B cell (primary cell): ENCODE measurements around the gene THSD4. TPM values are rescaled to one million over a fixed set of nuclear protein-coding genes. Genes with fewer than 3 reads are reported as not detected.

Experiments
- ATAC-seq: fragments of 200-7000 bp; cut with Tn5 transposase; one replicate; pipeline ENCODE4 v1.10.0; 2021; ENCODE audit warnings: low read depth, mild to moderate bottlenecking, moderate number of reproducible peaks, moderate library complexity
- CTCF ChIA-PET: fragments of 350-600 bp; sonication (Branson Sonifier 250); formaldehyde crosslinking; loops from one replicate; lab custom pipeline; 2021; ENCODE audit warnings: antibody characterized with exemption, inconsistent platforms; lab: Charles Lee
- POLR2A ChIA-PET: fragments of 350-600 bp; sonication (Branson Sonifier 250); formaldehyde crosslinking; loops from one replicate; lab custom pipeline; 2021; ENCODE audit warnings: antibody characterized with exemption; lab: Charles Lee
- DNase-seq: peaks from one replicate; pipeline ENCODE4 v3.0.0; 2013
- H2AFZ ChIP-seq: 2 replicates; pipeline ENCODE4 v1.6.1; 2012; ENCODE audit warnings: mild to moderate bottlenecking, low read depth, low read length; ENCODE audit not compliant: insufficient read depth, poor library complexity, severe bottlenecking
- H3K27ac ChIP-seq, 2 donors: 1 replicate in 1 of 2; 2 replicates in 1 of 2; pipeline ENCODE4 v1.5.1; 2012 to 2013; ENCODE audit warnings: low read length in 2 of 2, mild to moderate bottlenecking in 2 of 2, moderate library complexity in 1 of 2
- H3K27me3 ChIP-seq, 4 experiments: fragments of 200-600 bp in 1 of 4; sonication (generic) in 1 of 4; replicated peaks in 1 of 4; 1 replicate in 2 of 4; 2 replicates in 2 of 4; pipeline versions ENCODE4 v1.6.1 to v1.7.0; 2013 to 2016; ENCODE audit warnings: low read length in 3 of 4, mild to moderate bottlenecking in 2 of 4, mixed read lengths in 1 of 4, moderate library complexity in 1 of 4; ENCODE audit not compliant: insufficient read depth in 4 of 4, control insufficient read depth in 3 of 4; ENCODE audit errors: control extremely low read depth in 1 of 4
- H3K36me3 ChIP-seq, 2 experiments: replicated peaks in 1 of 2; 1 replicate in 1 of 2; 2 replicates in 1 of 2; pipeline versions ENCODE4 v1.6.1 to v1.7.1; 2013; ENCODE audit warnings: low read length in 1 of 2; ENCODE audit not compliant: insufficient read depth in 2 of 2, control insufficient read depth in 1 of 2; ENCODE audit errors: control extremely low read depth in 1 of 2, extremely low read depth in 1 of 2
- H3K4me1 ChIP-seq, 2 donors: fragments of 200-600 bp in 1 of 2; sonication (generic) in 1 of 2; 1 replicate in 1 of 2; 2 replicates in 1 of 2; pipeline versions ENCODE4 v1.5.1 to v1.6.1; 2013 to 2017; ENCODE audit warnings: low read length in 2 of 2; ENCODE audit not compliant: control insufficient read depth in 2 of 2, insufficient read depth in 2 of 2
- H3K4me2 ChIP-seq: replicated peaks from 2 replicates; pipeline ENCODE3; 2012; ENCODE audit warnings: mild to moderate bottlenecking, low read depth, low read length; ENCODE audit not compliant: poor library complexity, severe bottlenecking
- H3K4me3 ChIP-seq, 5 experiments: fragments of 200-600 bp in 1 of 5; sonication (generic) in 1 of 5; 1 replicate in 3 of 5; 2 replicates in 2 of 5; pipeline versions ENCODE4 v1.5.1 to v1.7.0; 2011 to 2016; ENCODE audit warnings: low read length in 4 of 5, mild to moderate bottlenecking in 4 of 5, low read depth in 2 of 5, control low read depth in 1 of 5, moderate library complexity in 1 of 5; ENCODE audit not compliant: insufficient read depth in 1 of 5; ENCODE audit errors: control extremely low read depth in 1 of 5, extremely low read depth in 1 of 5
- H3K79me2 ChIP-seq: fragments of 200-600 bp; sonication (generic); one replicate; pipeline ENCODE4 v1.6.0; 2016; ENCODE audit warnings: low read length; ENCODE audit not compliant: control insufficient read depth, insufficient read depth
- H3K9ac ChIP-seq: fragments of 200-600 bp; sonication (generic); 2 replicates; pipeline ENCODE4 v1.6.1; 2017; ENCODE audit warnings: mild to moderate bottlenecking, low read length, moderate library complexity
- H3K9me3 ChIP-seq, 3 donors: one replicate each; pipeline versions ENCODE4 v1.6.1 to v1.7.1; 2013; ENCODE audit warnings: low read length in 2 of 3; ENCODE audit not compliant: control insufficient read depth in 2 of 3, insufficient read depth in 1 of 3; ENCODE audit errors: control extremely low read depth in 1 of 3
- H4K20me1 ChIP-seq: 2 replicates; pipeline ENCODE4 v1.6.0; 2012; ENCODE audit warnings: mild to moderate bottlenecking, low read length; ENCODE audit not compliant: insufficient read depth, control insufficient read depth, poor library complexity, severe bottlenecking
- H3K27ac Mint-ChIP-seq: one replicate; pipeline ENCODE4 v1.8.0; 2021; ENCODE audit warnings: mixed read lengths
- H3K27me3 Mint-ChIP-seq: one replicate; pipeline ENCODE4 v1.8.0; 2021; ENCODE audit warnings: mixed read lengths
- H3K4me1 Mint-ChIP-seq: one replicate; pipeline ENCODE4 v1.8.0; 2021; ENCODE audit warnings: mixed read lengths
- H3K4me3 Mint-ChIP-seq: one replicate; pipeline ENCODE4 v1.8.0; 2021; ENCODE audit warnings: mixed read lengths
- H3K9me3 Mint-ChIP-seq: one replicate; pipeline ENCODE4 v1.8.0; 2022; ENCODE audit warnings: mixed read lengths; ENCODE audit not compliant: insufficient read depth
- CTCF ChIP-seq: fragments of 200-600 bp; IDR thresholded peaks from one replicate; pipeline ENCODE4 v1.8.0; 2022; ENCODE audit warnings: antibody characterized with exemption, mild to moderate bottlenecking
- EZH2 ChIP-seq: IDR thresholded peaks from 2 replicates; pipeline ENCODE4 v1.6.1; 2012; ENCODE audit warnings: borderline replicate concordance, low read depth, mild to moderate bottlenecking, moderate library complexity, low read length; ENCODE audit not compliant: insufficient read depth, poor library complexity, severe bottlenecking
- WGBS: methylation state at CpG from one replicate; pipeline ENCODE4 v1.1.5; 2013; ENCODE audit warnings: missing lambda C conversion rate; ENCODE audit not compliant: insufficient coverage; 5-methylcytosine and 5-hydroxymethylcytosine counted together
- intact Hi-C: fragments of 100-400 bp; cut with micrococcal nuclease; formaldehyde crosslinking; loops from one replicate; pipeline ENCODE4 v1.10.0; 2022
- polyA plus RNA-seq: library from polyadenylated mRNA; depleted of rRNA; stranded (reverse); fragments of >200 nt; gene quantifications from 2 replicates; pipeline ENCODE4 v1.2.3, GENCODE V29; 2012
- total RNA-seq, 2 donors: library from RNA; stranded (reverse); fragments of 120-200 nt in 1 of 2; gene quantifications; 1 replicate in 1 of 2; 2 replicates in 1 of 2; pipeline versions ENCODE4 v1.2.3 to v1.2.4, GENCODE V29; 2013 to 2022

THSD4 gene
- total and polyA plus RNA-seq, 2 donors (not counting 1 experiment from before 2014, with no cell fraction given), result not detected

GRCh38 chr15:71656425-71656824 lies 541.2 kb downstream of the THSD4 start:
- POLR2A ChIA-PET, result no interaction called here
- H3K4me1 Mint-ChIP-seq, result no peaks in the 10 kb centered on the region

GRCh38 chr15:71657141-71657540 lies 541.9 kb downstream of the THSD4 start:
- TF ChIP-seq EZH2, result no peak
- no peak for TF ChIP-seq CTCF
- DNase-seq (no peak), ATAC-seq (no peak)
- Histone ChIP-seq H4K20me1 (no peaks in the 10 kb centered on the region), H2AFZ (no peak overlapping the region), H3K9ac (no peak overlapping the region), H3K27me3 (peaks cover 0 to 3% (median 0%) of the 10 kb centered on the region in 4 experiments), H3K9me3 (no peaks in the 10 kb centered on the region), H3K4me1 (no peaks in the 10 kb centered on the region), H3K79me2 (no peaks in the 10 kb centered on the region), H3K4me3 (no peak overlapping the region), H3K4me2 (no peak overlapping the region), H3K27ac (no peak overlapping the region), H3K36me3 (no peaks in the 10 kb centered on the region)
- 83% methylated on average over 2 of the region's 2 CpGs for WGBS
- no peaks in the 10 kb centered on the region for H3K4me1 Mint-ChIP-seq
- no peak overlapping the region for H3K4me3 Mint-ChIP-seq
- ChIA-PET CTCF (no interaction called here), POLR2A (no interaction called here)
- H3K27me3 Mint-ChIP-seq, result peaks cover 10% of the 10 kb centered on the region
- intact Hi-C loops, result no loop called here
- no peaks in the 10 kb centered on the region for H3K9me3 Mint-ChIP-seq
- H3K27ac Mint-ChIP-seq, result no peak overlapping the region

More at GRCh38 chr15:71656425-71656824, 541.2 kb downstream of the THSD4 start:
- intact Hi-C loops, result no loop called here
- ATAC-seq, result no peak
- Histone ChIP-seq H3K4me2 (no peak overlapping the region), H3K4me1 (no peaks in the 10 kb centered on the region), H2AFZ (no peak overlapping the region), H3K79me2 (no peaks in the 10 kb centered on the region), H4K20me1 (no peaks in the 10 kb centered on the region), H3K36me3 (no peaks in the 10 kb centered on the region), H3K27me3 (peaks cover 0 to 3% (median 0%) of the 10 kb centered on the region in 4 experiments), H3K4me3 (no peak overlapping the region), H3K27ac (no peak overlapping the region), H3K9me3 (no peaks in the 10 kb centered on the region), H3K9ac (no peak overlapping the region)
- peaks cover 10% of the 10 kb centered on the region for H3K27me3 Mint-ChIP-seq
- DNase-seq, result no peak
- no peak overlapping the region for H3K27ac Mint-ChIP-seq
- H3K4me3 Mint-ChIP-seq, result no peak overlapping the region
- CTCF ChIA-PET, result no interaction called here
- TF ChIP-seq EZH2 (no peak), CTCF (no peak)
- no peaks in the 10 kb centered on the region for H3K9me3 Mint-ChIP-seq
- WGBS, result 89% methylated on average over 4 of the region's 4 CpGs
